Measurements from ENCODE around the gene DLGAP1. TPM values are rescaled to one million over a fixed set of nuclear protein-coding genes. Genes with fewer than 3 reads are reported as not detected.

The DLGAP1 gene
- total and polyA plus RNA-seq, 2 of the 8 experiments (the other 6 are each of a cell fraction or from before 2014, with no cell fraction given) = 11.8 to 16.9 TPM

- H2BK15ac ChIP-seq (ENCODE audit: low read length) = 0 out of 2 replicates have a peak overlapping the region, but pooled peaks have one; percentile 33
- peaks cover 0 to 34% of the 10 kb centered on the region in 2 experiments; a peak in 2 of 4 replicates for H3K79me2 ChIP-seq (ENCODE audit: control insufficient read depth in 1 of 2, insufficient read depth in 2 of 2, low read length in 2 of 2)
- no peak overlapping the region; a peak in 1 of 8 replicates for H3K4me3 ChIP-seq (ENCODE audit: extremely low read depth in 1 of 4, insufficient read depth in 2 of 4, low read depth in 3 of 4, low read length in 4 of 4)
- H3K4me1 ChIP-seq (replicated peaks in 1 of 4; ENCODE audit: control insufficient read depth in 3 of 4, insufficient read depth in 4 of 4, low read length in 3 of 4) = peaks cover 4 to 22% (median 17%) of the 10 kb centered on the region in 4 experiments
- no peak overlapping the region for H2BK20ac ChIP-seq (ENCODE audit: low read length)
- no peak overlapping the region for H2AFZ ChIP-seq (ENCODE audit: low read length)
- peak overlapping the region; percentile 5 to 29; a peak in 2 of 4 replicates for H3K4me2 ChIP-seq (ENCODE audit: insufficient read depth in 1 of 2, low read depth in 2 of 2, low read length in 2 of 2)
- H2AK5ac ChIP-seq (ENCODE audit: low read depth, low read length) = no peak overlapping the region
- ChIA-PET CTCF (ENCODE audit: partially characterized antibody) (interaction anchor here (0.6 kb wide), 1 partner anchor 470 kb away, joined by 4 read pairs; no protein-coding TSS in a partner anchor), POLR2A (ENCODE audit: partially characterized antibody) (no interaction called here)
- peaks cover 2 to 6% of the 10 kb centered on the region in 2 experiments for H4K20me1 ChIP-seq (replicated peaks in 1 of 2; ENCODE audit: control insufficient read depth in 1 of 2, insufficient read depth in 2 of 2, low read length in 2 of 2)
- no peak overlapping the region for H3K9ac ChIP-seq (replicated peaks in 1 of 4; ENCODE audit: extremely low read depth in 1 of 4, low read depth in 3 of 4, low read length in 3 of 4)
- no peak overlapping the region for H2BK120ac ChIP-seq (replicated peaks; ENCODE audit: low read depth, low read length)
- H3K9me3 ChIP-seq (ENCODE audit: insufficient read depth in 2 of 2, low read depth in 1 of 2, low read length in 1 of 2) = no peaks in the 10 kb centered on the region
- H4K5ac ChIP-seq (ENCODE audit: insufficient read length, low read depth, low read length) = no peak overlapping the region
- H4K91ac ChIP-seq (replicated peaks; ENCODE audit: insufficient read length, low read length) = no peak overlapping the region
- H2BK5ac ChIP-seq (ENCODE audit: low read depth, low read length) = 0 out of 2 replicates have a peak overlapping the region, but pooled peaks have one; percentile 27
- H3K23me2 ChIP-seq (ENCODE audit: low read depth, low read length) = no peaks in the 10 kb centered on the region
- no peak overlapping the region for H3K27ac ChIP-seq (ENCODE audit: low read depth, low read length)
- peak; percentile 53 to 66 for DNase-seq (ENCODE audit: low read depth in 1 of 2, low spot score in 2 of 2)
- WGBS, 2 experiments (ENCODE audit: extremely low coverage in 1 of 2, insufficient coverage in 1 of 2, insufficient read length in 1 of 2, insufficient replicate concordance in 2 of 2, low coverage in 1 of 2, low lambda C conversion rate in 2 of 2, missing lambda C conversion rate in 1 of 2) = 20% methylated on average over 4 of the region's 4 CpGs; no CpG with 5 or more reads in 1 of the 2 experiments
- H3K18ac ChIP-seq (ENCODE audit: extremely low read depth, low read length) = peak overlapping the region; percentile 5; the same call in 1 of the 2 replicates
- peak; percentile 74 for FAIRE-seq
- H4K8ac ChIP-seq (ENCODE audit: extremely low read depth, insufficient read depth, low read length) = no peak overlapping the region
- no peak overlapping the region for H2BK12ac ChIP-seq (ENCODE audit: low read depth, low read length)
- H3K56ac ChIP-seq (replicated peaks; ENCODE audit: insufficient read length, low read depth, low read length) = no peak overlapping the region
- H3K4ac ChIP-seq (replicated peaks; ENCODE audit: insufficient read length, low read depth, low read length) = no peak overlapping the region
- no peak overlapping the region for H3K14ac ChIP-seq (ENCODE audit: insufficient read length)
- H3K36me3 ChIP-seq (ENCODE audit: control insufficient read depth in 2 of 4, insufficient read depth in 4 of 4, low read length in 3 of 4) = no peaks in the 10 kb centered on the region
- H3K23ac ChIP-seq (ENCODE audit: insufficient read length) = no peak overlapping the region
- H3K79me1 ChIP-seq (ENCODE audit: low read depth, low read length) = 0 out of 2 replicates have a peak, but pooled peaks cover 2% of the 10 kb centered on the region
- no peaks in the 10 kb centered on the region for H3K27me3 ChIP-seq (replicated peaks in 1 of 4; ENCODE audit: control insufficient read depth in 3 of 4, extremely low read depth in 1 of 4, insufficient read depth in 3 of 4, low read length in 3 of 4)
- no peak for TF ChIP-seq USF2 (IDR thresholded peaks at IDR 0.05; ENCODE audit: low read length)
- TF ChIP-seq RBBP5 (IDR thresholded peaks at IDR 0.05; ENCODE audit: borderline replicate concordance, low read depth, low read length) = no peak
- TF ChIP-seq TEAD4 (IDR thresholded peaks at IDR 0.05; ENCODE audit: low read depth, low read length) = peak; percentile 95
- TF ChIP-seq ATF2 (IDR thresholded peaks at IDR 0.05; ENCODE audit: low read length) = no peak
- no peak for TF ChIP-seq HDAC6 (IDR thresholded peaks at IDR 0.05; ENCODE audit: low read depth, low read length)
- no peak for TF ChIP-seq SIX5 (IDR thresholded peaks at IDR 0.05; ENCODE audit: low read depth, low read length)
- no peak for TF ChIP-seq BCL11A (IDR thresholded peaks at IDR 0.05; ENCODE audit: low read depth in 2 of 2, low read length in 2 of 2)
- no peak for TF ChIP-seq SIRT6 (IDR thresholded peaks at IDR 0.05; ENCODE audit: low read length)
- peak; percentile 48 for TF ChIP-seq NANOG (IDR thresholded peaks at IDR 0.05; ENCODE audit: insufficient read depth, low read depth, low read length, poor library complexity, severe bottlenecking)
Observed at GRCh38 chr18:4358618-4359017, 96.5 kb downstream of the DLGAP1 start.
